OCI-LY1 (cell line): ENCODE measurements around the gene AATK.

ENCODE experiments used
- EZH2 ChIP-seq: fragments of 200-600 bp; sonication (generic), shearing (Covaris generic); IDR thresholded peaks from 2 replicates; pipeline ENCODE4 v1.8.0; 2017; ENCODE audit warnings: borderline replicate concordance, mixed run types, mild to moderate bottlenecking, antibody characterized with exemption, low read length, moderate library complexity, mixed read lengths
- TF ChIP-seq, protein P1 (sequence below): fragments of 200-600 bp; sonication (generic), shearing (Covaris generic); IDR thresholded peaks from 2 replicates; pipeline ENCODE4 v1.5.1; 2017; ENCODE audit warnings: mild to moderate bottlenecking, antibody characterized with exemption, low read length, moderate library complexity, mixed read lengths

DNA sequence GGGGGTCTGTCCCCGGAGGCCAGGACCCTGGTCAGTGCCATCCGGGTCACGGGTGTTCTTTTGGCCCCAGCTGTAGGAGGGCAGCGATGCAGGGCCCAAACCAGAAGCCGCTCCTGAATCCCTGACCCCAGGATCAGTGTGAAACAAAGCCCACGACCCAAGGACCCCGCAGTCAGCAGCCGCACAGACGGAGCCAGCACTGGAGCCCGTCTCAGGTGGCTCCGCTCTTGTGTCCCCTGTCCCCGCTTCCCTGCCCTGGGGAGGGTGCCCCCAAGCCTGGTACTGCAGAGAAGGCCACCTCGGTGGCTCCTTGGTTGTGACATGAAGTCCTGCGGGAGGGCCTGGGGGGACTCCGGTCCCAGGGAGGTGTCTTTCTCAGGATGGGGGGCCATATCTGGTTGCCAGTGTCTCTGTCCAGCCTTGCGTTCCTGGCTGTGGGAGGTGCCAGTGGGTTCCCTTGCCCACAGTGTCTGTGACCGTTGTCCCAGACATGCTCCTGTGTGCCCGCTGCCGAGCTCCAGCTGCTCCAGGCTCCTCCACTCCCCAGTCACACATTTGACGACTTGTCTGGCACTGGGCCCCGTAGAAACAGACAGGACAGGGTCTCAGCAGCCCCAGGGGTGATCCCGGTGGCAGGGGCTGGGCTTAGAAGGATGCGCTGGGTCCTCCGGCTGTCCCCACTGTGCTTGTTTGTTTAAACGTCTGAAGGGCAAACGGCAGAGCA, 97.4 kb downstream of the AATK start:
- TF ChIP-seq, protein P1, sequence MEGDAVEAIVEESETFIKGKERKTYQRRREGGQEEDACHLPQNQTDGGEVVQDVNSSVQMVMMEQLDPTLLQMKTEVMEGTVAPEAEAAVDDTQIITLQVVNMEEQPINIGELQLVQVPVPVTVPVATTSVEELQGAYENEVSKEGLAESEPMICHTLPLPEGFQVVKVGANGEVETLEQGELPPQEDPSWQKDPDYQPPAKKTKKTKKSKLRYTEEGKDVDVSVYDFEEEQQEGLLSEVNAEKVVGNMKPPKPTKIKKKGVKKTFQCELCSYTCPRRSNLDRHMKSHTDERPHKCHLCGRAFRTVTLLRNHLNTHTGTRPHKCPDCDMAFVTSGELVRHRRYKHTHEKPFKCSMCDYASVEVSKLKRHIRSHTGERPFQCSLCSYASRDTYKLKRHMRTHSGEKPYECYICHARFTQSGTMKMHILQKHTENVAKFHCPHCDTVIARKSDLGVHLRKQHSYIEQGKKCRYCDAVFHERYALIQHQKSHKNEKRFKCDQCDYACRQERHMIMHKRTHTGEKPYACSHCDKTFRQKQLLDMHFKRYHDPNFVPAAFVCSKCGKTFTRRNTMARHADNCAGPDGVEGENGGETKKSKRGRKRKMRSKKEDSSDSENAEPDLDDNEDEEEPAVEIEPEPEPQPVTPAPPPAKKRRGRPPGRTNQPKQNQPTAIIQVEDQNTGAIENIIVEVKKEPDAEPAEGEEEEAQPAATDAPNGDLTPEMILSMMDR = no peak
- no peak for TF ChIP-seq EZH2
